K562 (cell line): ENCODE measurements around the gene GRAMD1B. TPM values are rescaled to one million over a fixed set of nuclear protein-coding genes. Genes with fewer than 3 reads are reported as not detected.

ENCODE experiments used
- ATAC-seq: fragments of 200-7000 bp; cut with Tn5 transposase; 3 replicates; pipeline ENCODE4 v1.9.1; 2020; ENCODE audit warnings: moderate library complexity
- BruUV-seq: library from RNA; stranded (reverse); fragments of 400-500 nt; replicated peaks from 2 replicates; lab custom pipeline; 2021; lab: Mats Ljungman, UMichigan
- CTCF ChIA-PET: fragments of 300-600 bp; formaldehyde crosslinking; extraction: SDS; loops from one replicate; lab custom pipeline; 2021; ENCODE audit warnings: low intra/inter-chr PET ratio; lab: Yijun Ruan, JAX
- POLR2A ChIA-PET: fragments of 300-600, 350-650 bp; sonication (Branson Sonifier 250); formaldehyde crosslinking; extraction: SDS; loops from one replicate; lab custom pipeline; 2021; ENCODE audit warnings: antibody characterized with exemption, inconsistent platforms; lab: Yijun Ruan, JAX
- DNase-seq, 4 experiments: peaks; one replicate each; pipeline versions ENCODE4 v3.0.0 to v3.0.0-alpha.2; 2011 to 2018; ENCODE audit warnings: low spot score in 3 of 4, mixed read lengths in 3 of 4; ENCODE audit errors: extremely low read depth in 1 of 4
- FAIRE-seq: peaks from 2 replicates; lab custom pipeline; 2011; peaks lifted over from hg19 to GRCh38; lab: Jason Lieb, UNC
- H2AFZ ChIP-seq: 2 replicates; pipeline ENCODE4 v1.6.0; 2011; ENCODE audit warnings: low read depth, low read length, control low read depth, inconsistent platforms
- H3K27ac ChIP-seq: fragments of 200-600 bp; 3 replicates; pipeline ENCODE4 v1.8.0; 2011; ENCODE audit warnings: low read depth, mild to moderate bottlenecking, control low read depth, inconsistent platforms, low read length, moderate library complexity, mixed read lengths; ENCODE audit errors: extremely low read depth
- H3K27me3 ChIP-seq, 2 experiments: fragments of 300-600 bp in 1 of 2; 2 replicates in 1 of 2; 3 replicates in 1 of 2; pipeline versions ENCODE4 v1.6.0 to v1.8.0; 2011; ENCODE audit warnings: inconsistent platforms in 2 of 2, low read length in 2 of 2, mild to moderate bottlenecking in 1 of 2, mixed read lengths in 1 of 2, moderate library complexity in 1 of 2; ENCODE audit not compliant: control insufficient read depth in 2 of 2, insufficient read depth in 2 of 2
- H3K36me3 ChIP-seq: fragments of 300-600 bp; 3 replicates; pipeline ENCODE4 v1.8.0; 2011; ENCODE audit warnings: mild to moderate bottlenecking, low read length, inconsistent platforms; ENCODE audit not compliant: control insufficient read depth, insufficient read depth
- H3K4me1 ChIP-seq, 2 experiments: fragments of 200-600 bp in 1 of 2; replicated peaks in 1 of 2; 2 replicates in 1 of 2; 3 replicates in 1 of 2; pipeline versions ENCODE4 v1.5.1 to v1.8.0; 2011; ENCODE audit warnings: inconsistent platforms in 2 of 2, low read length in 2 of 2, mild to moderate bottlenecking in 1 of 2, mixed read lengths in 1 of 2, moderate library complexity in 1 of 2; ENCODE audit not compliant: control insufficient read depth in 2 of 2, insufficient read depth in 2 of 2
- H3K4me2 ChIP-seq: 2 replicates; pipeline ENCODE4 v1.6.1; 2011; ENCODE audit warnings: low read length, control low read depth, inconsistent platforms, mixed read lengths; ENCODE audit not compliant: insufficient read depth
- H3K4me3 ChIP-seq: fragments of 200-600 bp; sonication (generic), shearing (Covaris generic); 2 replicates; pipeline ENCODE4 v1.5.1; 2016; ENCODE audit warnings: control low read depth, inconsistent platforms
- H3K79me2 ChIP-seq: fragments of 200-600 bp; 3 replicates; pipeline ENCODE4 v1.8.0; 2011; ENCODE audit warnings: low read length, inconsistent platforms; ENCODE audit not compliant: control insufficient read depth, insufficient read depth
- H3K9ac ChIP-seq, 2 experiments: 2 replicates each; pipeline versions ENCODE4 v1.6.0 to v1.6.1; 2011; ENCODE audit warnings: low read depth in 2 of 2, low read length in 2 of 2, control low read depth in 1 of 2, inconsistent platforms in 1 of 2, mild to moderate bottlenecking in 1 of 2, mixed read lengths in 1 of 2; ENCODE audit not compliant: insufficient read depth in 1 of 2
- H3K9me1 ChIP-seq: one replicate; pipeline ENCODE4 v1.6.0; 2011; ENCODE audit warnings: inconsistent platforms, mild to moderate bottlenecking, low read length, moderate library complexity; ENCODE audit not compliant: control insufficient read depth, insufficient read depth
- H3K9me3 ChIP-seq: replicated peaks from 2 replicates; pipeline ENCODE4 v1.5.1; 2011; ENCODE audit warnings: low read depth, low read length, inconsistent platforms; ENCODE audit not compliant: control insufficient read depth, insufficient read depth
- H4K20me1 ChIP-seq: replicated peaks from 2 replicates; pipeline ENCODE4 v1.6.1; 2011; ENCODE audit warnings: low read length, inconsistent platforms, mixed read lengths; ENCODE audit not compliant: control insufficient read depth, insufficient read depth
- ASH1L ChIP-seq: fragments of 450-650 bp; IDR thresholded peaks from 2 replicates; pipeline ENCODE4 v1.6.1; 2018; ENCODE audit warnings: borderline replicate concordance, mild to moderate bottlenecking, low read depth; ENCODE audit not compliant: partially characterized antibody
- EZH2 ChIP-seq: IDR thresholded peaks from 2 replicates; pipeline ENCODE4 v1.6.1; 2012; ENCODE audit warnings: low read depth, mild to moderate bottlenecking, inconsistent platforms, low read length, borderline replicate concordance
- FOXJ3 ChIP-seq: sonication (generic); formaldehyde crosslinking; IDR thresholded peaks from 2 replicates; pipeline ENCODE4 v1.4.0; 2020; ENCODE audit warnings: mild to moderate bottlenecking, missing genetic modification reagents
- HOXB6 ChIP-seq: fragments of 250-450 bp; sonication (Bioruptor Pico); IDR thresholded peaks from 2 replicates; pipeline ENCODE4 v1.5.1; 2022; ENCODE audit warnings: mild to moderate bottlenecking, borderline replicate concordance
- IRF2 ChIP-seq: sonication (generic); formaldehyde crosslinking; IDR thresholded peaks from 2 replicates; pipeline ENCODE4 v1.8.1; 2022; ENCODE audit warnings: mild to moderate bottlenecking, missing genetic modification reagents
- JUN ChIP-seq, 2 experiments: sonication (generic) in 1 of 2; formaldehyde crosslinking in 1 of 2; IDR thresholded peaks; 2 replicates each; pipeline versions ENCODE4 v1.6.1 to v1.8.0; 2012 to 2022; ENCODE audit warnings: borderline replicate concordance in 2 of 2, mild to moderate bottlenecking in 2 of 2, improper control_type of control experiment in 1 of 2, low read depth in 1 of 2, low read length in 1 of 2, missing genetic modification reagents in 1 of 2
- KLF13 ChIP-seq: fragments of 450-650 bp; IDR thresholded peaks from 2 replicates; pipeline ENCODE4 v1.6.1; 2016; ENCODE audit warnings: missing genetic modification characterization, low read depth, mild to moderate bottlenecking, missing compliant biosample characterization, moderate library complexity, borderline replicate concordance
- MAFK ChIP-seq: IDR thresholded peaks from 2 replicates; pipeline ENCODE4 v1.6.1; 2011; ENCODE audit warnings: low read length, improper control_type of control experiment
- TAF1 ChIP-seq: IDR thresholded peaks from 2 replicates; pipeline ENCODE4 v1.6.1; 2011; ENCODE audit warnings: mild to moderate bottlenecking, low read length, moderate library complexity; ENCODE audit not compliant: insufficient read depth, control insufficient read depth, severe bottlenecking; ENCODE audit errors: extremely low read depth
- ZNF217 ChIP-seq: sonication (generic); formaldehyde crosslinking; IDR thresholded peaks from 2 replicates; pipeline ENCODE4 v1.8.0; 2022; ENCODE audit warnings: mild to moderate bottlenecking, missing genetic modification reagents
- ZNF311 ChIP-seq: fragments of 250-450 bp; sonication (Bioruptor Pico); IDR thresholded peaks from 2 replicates; pipeline ENCODE4 v1.4.0; 2020; ENCODE audit warnings: mild to moderate bottlenecking, moderate library complexity
- ZNF76 ChIP-seq: fragments of 250-450 bp; sonication (Bioruptor Pico); IDR thresholded peaks from 2 replicates; pipeline ENCODE4 v1.4.0; 2020; ENCODE audit warnings: mild to moderate bottlenecking, moderate library complexity, borderline replicate concordance
- WGBS: fragments of 100-300 bp; shearing (Covaris generic); methylation state at CpG from one replicate; pipeline ENCODE4 v1.1.6; 2016; ENCODE audit warnings: low coverage, mixed read lengths; ENCODE audit not compliant: insufficient coverage; ENCODE audit errors: missing lambda C conversion rate; 5-methylcytosine and 5-hydroxymethylcytosine counted together
- in situ Hi-C: fragments of 300-500 bp; cut with MboI; formaldehyde crosslinking; loops from 4 replicates; pipeline ENCODE4 v1.15.0; 2018; ENCODE audit warnings: inconsistent platforms, mixed read lengths
- intact Hi-C: fragments of 100-400 bp; cut with micrococcal nuclease; formaldehyde crosslinking; loops from 2 replicates; pipeline ENCODE4 v1.14.2; 2022
- polyA plus RNA-seq, 8 experiments: library from polyadenylated mRNA; depleted of rRNA in 4 of 8; stranded (reverse) in 5 of 8; unstranded in 3 of 8; fragments of >200 nt; fragmentation: Nextera tagmentation in 2 of 8; fragmentation: Illumina TruSeq in 1 of 8; extraction: Ambion mirVana in 2 of 8; extraction: Trizol in 1 of 8; gene quantifications; 2 replicates each; pipeline versions ENCODE4 v1.2.1 to v1.2.3, GENCODE V29; 2011 to 2014; ENCODE audit warnings: inconsistent platforms in 1 of 8, missing spikeins in 1 of 8
- total RNA-seq, 7 experiments: library from RNA; depleted of rRNA in 6 of 7; stranded (reverse); fragments of >200 nt in 6 of 7; fragmentation: Illumina TruSeq in 2 of 7; extraction: Trizol in 2 of 7; gene quantifications; 2 replicates each; pipeline versions ENCODE4 v1.2.1 to v1.2.3, GENCODE V29; 2011 to 2021; ENCODE audit warnings: low replicate concordance in 1 of 7
- TF ChIP-seq, protein P1 (sequence below): fragments of 250-450 bp; sonication (Bioruptor Pico); IDR thresholded peaks from 2 replicates; pipeline ENCODE4 v1.5.1; 2021; ENCODE audit warnings: mild to moderate bottlenecking
- TF ChIP-seq, protein P2 (sequence below): fragments of 450-650 bp; formaldehyde crosslinking; IDR thresholded peaks from 2 replicates; pipeline ENCODE4 v1.4.0; 2020; ENCODE audit warnings: mild to moderate bottlenecking
- TF ChIP-seq, protein P3 (sequence below): sonication (generic); formaldehyde crosslinking; IDR thresholded peaks from 2 replicates; pipeline ENCODE4 v1.8.1; 2022; ENCODE audit warnings: missing genetic modification reagents

Gene GRAMD1B
- total and polyA plus RNA-seq, 9 of the 15 experiments (the other 6 are each of a cell fraction or from before 2014, with no cell fraction given) = 0.31 TPM; not detected in 8

DNA sequence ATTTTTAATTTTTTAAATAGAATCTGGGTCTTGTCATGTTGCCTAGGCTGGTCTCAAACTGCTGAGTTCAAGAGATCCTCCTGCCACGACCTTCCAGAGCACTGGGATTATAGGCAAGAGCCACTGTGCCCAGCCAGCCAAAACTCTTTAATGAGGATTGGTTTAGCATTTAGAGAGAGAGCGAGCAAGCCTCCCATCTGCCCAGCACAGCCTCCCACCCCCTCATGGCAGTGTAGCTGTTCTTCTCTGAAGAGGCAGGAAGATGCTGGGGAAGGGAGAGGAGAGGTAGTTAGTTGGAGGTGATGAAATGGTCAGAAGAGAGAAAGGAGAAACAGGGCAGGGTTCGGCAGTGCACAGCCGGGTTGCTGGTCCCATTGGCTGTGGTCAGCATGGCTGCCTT is 118.7 kb downstream of the GRAMD1B start:
- H3K9me1 ChIP-seq = no peaks in the 10 kb centered on the region
- FAIRE-seq (no peak), DNase-seq (no peak), ATAC-seq (no peak)
- H4K20me1 ChIP-seq = no peaks in the 10 kb centered on the region
- H2AFZ ChIP-seq = no peak overlapping the region
- ChIA-PET POLR2A (interaction anchor here (0.6 kb wide), 1 partner anchor 20 kb away, joined by 5 read pairs; no protein-coding TSS in a partner anchor), CTCF (no interaction called here)
- H3K36me3 ChIP-seq = no peaks in the 10 kb centered on the region
- no peaks in the 10 kb centered on the region for H3K9me3 ChIP-seq
- in situ Hi-C loops = no loop called here
- 0% methylated on average over 4 of the region's 4 CpGs for WGBS
- H3K4me1 ChIP-seq = no peaks in the 10 kb centered on the region
- H3K4me2 ChIP-seq = no peak overlapping the region
- BruUV-seq = no TSS peak
- intact Hi-C loops = no loop called here
- no peaks in the 10 kb centered on the region for H3K79me2 ChIP-seq
- H3K27me3 ChIP-seq = peaks cover 0 to 11% of the 10 kb centered on the region in 2 experiments; a peak in 2 of 5 replicates
- no peak overlapping the region for H3K4me3 ChIP-seq
- no peak overlapping the region for H3K9ac ChIP-seq
- H3K27ac ChIP-seq = no peak overlapping the region
- TF ChIP-seq ZNF76 (no peak), JUN (IDR thresholded peaks at IDR 0.05; ENCODE audit: borderline replicate concordance, low read depth, low read length) (no peak), JUN (CRISPR knock-in tag; IDR thresholded peaks at IDR 0.05; ENCODE audit: borderline replicate concordance) (no peak), IRF2 (CRISPR knock-in tag) (no peak), KLF13 (no peak), TAF1 (no peak), ZNF217 (CRISPR knock-in tag) (no peak), HOXB6 (CRISPR knock-in tag) (no peak), MAFK (no peak), EZH2 (no peak), FOXJ3 (no peak), ASH1L (no peak), ZNF311 (CRISPR knock-in tag) (no peak)
- TF ChIP-seq, protein P1, sequence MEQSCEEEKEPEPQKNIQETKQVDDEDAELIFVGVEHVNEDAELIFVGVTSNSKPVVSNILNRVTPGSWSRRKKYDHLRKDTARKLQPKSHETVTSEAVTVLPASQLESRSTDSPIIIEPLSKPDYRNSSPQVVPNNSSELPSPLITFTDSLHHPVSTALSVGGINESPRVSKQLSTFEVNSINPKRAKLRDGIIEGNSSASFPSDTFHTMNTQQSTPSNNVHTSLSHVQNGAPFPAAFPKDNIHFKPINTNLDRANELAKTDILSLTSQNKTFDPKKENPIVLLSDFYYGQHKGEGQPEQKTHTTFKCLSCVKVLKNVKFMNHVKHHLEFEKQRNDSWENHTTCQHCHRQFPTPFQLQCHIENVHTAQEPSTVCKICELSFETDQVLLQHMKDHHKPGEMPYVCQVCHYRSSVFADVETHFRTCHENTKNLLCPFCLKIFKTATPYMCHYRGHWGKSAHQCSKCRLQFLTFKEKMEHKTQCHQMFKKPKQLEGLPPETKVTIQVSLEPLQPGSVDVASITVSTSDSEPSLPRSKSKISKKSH (CRISPR knock-in tag) = no peak
- TF ChIP-seq, protein P2, sequence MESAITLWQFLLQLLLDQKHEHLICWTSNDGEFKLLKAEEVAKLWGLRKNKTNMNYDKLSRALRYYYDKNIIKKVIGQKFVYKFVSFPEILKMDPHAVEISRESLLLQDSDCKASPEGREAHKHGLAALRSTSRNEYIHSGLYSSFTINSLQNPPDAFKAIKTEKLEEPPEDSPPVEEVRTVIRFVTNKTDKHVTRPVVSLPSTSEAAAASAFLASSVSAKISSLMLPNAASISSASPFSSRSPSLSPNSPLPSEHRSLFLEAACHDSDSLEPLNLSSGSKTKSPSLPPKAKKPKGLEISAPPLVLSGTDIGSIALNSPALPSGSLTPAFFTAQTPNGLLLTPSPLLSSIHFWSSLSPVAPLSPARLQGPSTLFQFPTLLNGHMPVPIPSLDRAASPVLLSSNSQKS (CRISPR knock-in tag) = no peak
- TF ChIP-seq, protein P3, sequence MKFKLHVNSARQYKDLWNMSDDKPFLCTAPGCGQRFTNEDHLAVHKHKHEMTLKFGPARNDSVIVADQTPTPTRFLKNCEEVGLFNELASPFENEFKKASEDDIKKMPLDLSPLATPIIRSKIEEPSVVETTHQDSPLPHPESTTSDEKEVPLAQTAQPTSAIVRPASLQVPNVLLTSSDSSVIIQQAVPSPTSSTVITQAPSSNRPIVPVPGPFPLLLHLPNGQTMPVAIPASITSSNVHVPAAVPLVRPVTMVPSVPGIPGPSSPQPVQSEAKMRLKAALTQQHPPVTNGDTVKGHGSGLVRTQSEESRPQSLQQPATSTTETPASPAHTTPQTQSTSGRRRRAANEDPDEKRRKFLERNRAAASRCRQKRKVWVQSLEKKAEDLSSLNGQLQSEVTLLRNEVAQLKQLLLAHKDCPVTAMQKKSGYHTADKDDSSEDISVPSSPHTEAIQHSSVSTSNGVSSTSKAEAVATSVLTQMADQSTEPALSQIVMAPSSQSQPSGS = no peak
